Pulmonary artery endothelial cell (primary cell): ENCODE measurements around the gene NEDD4L. TPM values are rescaled to one million over a fixed set of nuclear protein-coding genes. Genes with fewer than 3 reads are reported as not detected.

Experiments
- DNase-seq: peaks from one replicate; pipeline ENCODE4 v3.0.0-alpha.2; 2011; ENCODE audit warnings: low read depth, low spot score
- total RNA-seq: library from RNA; depleted of rRNA; stranded (reverse); fragments of >200 nt; gene quantifications from 2 replicates; pipeline ENCODE4 v1.2.3, GENCODE V29; 2014

The NEDD4L gene
- total RNA-seq, 1 donor from 2014 or later: 5.6 TPM

DNA sequence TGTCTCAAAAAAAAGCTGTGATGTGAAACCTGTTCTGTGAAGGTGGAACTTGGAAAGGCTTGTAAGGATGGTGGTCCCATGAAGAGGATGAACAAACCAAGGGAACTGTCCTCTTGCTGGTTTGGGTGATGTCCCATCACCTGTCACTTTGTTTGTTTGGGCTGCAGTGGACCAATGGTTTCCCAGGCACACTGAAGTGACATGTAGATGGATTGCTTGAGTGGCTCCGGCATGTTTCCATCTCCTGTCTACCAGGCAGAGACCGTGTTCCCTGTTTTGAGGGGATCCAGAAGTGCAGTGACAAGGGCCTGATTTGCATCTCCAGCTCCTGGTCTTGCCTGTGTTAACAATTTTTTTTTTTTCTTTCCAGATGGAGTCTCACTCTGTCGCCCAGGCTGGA lies 8.9 kb downstream of the NEDD4L start:
- DNase-seq: no peak

DNA sequence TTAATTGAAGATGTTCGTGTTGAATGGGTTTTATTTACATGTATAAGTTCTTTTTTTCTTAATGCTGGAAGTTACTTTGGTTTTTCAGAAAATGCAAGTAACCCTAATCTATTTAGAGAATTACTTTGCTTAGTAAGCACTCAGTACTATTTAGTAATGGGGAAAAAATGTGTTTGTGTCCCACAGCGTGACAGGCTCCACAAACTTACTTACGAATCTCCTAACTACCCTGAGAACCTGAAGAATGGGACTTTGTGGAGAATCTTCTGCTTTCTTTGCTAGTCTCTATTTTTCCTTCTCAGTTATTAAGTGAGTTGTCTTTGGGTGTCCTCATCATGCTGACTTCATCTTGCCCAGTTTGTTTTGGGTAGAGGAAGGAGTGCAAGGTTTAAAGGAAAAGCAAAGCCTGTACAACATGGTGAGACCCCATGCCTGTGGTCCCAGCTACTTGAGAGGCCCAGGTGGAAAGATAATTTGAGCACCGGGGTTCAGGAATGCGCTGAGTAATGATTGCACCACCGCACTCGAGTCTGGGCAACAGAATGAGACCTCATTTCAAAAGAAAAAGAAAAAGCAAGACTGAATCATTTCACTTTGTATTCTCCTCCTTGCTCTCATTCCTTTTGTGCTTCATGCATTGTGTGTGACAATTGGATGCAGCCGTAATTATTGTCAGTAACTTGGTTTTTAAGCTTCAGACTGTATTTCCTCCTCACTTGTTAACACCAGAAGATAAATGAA lies 10.2 kb downstream of the NEDD4L start:
- no peak for DNase-seq

DNA sequence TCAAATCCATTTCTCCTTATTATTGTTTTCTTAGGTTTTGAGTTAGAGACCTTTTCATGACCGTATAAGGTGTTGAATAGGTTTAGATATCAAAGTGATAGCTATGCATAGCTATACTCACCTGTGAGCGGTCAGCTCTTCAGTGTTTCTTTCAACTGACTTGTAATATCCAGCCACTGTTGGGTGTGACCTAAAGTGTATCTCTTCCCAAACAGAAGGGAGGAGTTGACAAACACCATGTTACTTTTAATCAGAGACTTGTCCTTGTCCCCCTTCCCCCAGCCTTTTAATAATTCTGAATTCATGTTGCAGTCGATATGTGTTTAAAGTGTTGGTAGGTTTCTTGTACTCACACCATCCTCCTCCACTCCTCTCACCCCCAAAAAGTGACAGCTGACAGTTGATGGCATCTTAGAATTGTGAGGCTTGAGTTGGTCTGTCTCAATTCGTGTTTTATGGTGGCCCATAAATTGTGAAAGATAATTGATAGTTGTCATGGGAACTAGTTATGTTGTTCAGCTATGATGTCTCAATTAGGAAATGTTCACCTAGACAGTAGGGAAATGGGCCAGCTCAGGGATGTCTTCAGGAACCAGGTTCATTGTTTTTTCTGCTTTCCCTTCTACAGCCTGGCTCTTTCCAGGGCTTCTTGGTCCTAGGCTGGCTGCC lies 12.0 kb downstream of the NEDD4L start:
- DNase-seq: no peak

DNA sequence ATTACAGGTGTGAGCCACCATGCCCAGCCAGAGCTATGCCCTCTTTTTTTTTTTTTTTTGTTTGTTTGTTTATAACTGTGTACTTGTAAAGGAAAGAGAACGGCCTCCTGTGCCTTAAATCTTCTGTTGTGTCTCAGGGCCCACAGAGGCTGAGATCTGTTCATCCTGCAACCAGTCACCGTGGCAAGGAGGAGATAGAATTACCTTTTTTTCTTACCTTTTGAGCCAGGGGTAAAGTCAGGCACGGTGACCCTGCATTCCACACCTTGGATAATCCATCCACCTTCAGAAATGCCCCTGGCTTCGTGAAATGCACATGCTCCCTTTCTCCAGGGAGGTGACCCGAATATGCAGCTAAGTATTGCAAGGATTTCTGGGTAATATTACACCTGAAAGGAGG lies 12.8 kb downstream of the NEDD4L start:
- DNase-seq: no peak

DNA sequence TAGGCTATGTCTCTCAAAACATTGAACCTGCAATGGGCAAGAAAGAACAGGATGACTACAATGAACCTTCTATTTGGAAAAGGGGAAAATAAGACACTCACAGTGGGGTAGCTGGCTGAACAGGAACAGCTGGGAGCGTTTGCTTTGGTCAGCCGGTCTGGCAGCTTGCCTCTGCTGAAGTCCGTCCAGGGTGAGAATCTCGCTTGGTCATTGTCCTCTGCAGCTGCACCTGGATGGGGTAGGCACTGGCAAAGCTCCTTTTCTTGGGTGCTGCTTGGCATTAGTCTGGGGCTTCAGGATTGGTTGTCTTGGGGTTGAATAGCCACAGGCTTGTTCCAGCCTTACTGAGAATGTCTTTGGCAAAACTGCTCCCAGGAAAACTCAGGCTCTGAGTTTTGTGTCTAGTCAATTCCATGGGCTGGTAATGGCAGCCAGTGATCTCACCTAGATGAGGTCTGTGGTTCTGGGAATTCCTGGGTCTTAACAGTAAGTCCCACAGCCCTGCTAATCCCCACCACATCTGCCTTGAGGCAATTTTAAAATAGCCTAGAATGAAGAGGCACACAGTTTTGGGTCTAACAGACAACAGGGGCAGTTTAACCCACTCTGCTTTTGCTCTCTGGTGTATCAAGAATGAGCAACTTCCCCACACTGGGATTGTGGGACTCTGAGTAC lies 13.4 kb downstream of the NEDD4L start:
- DNase-seq: no peak

DNA sequence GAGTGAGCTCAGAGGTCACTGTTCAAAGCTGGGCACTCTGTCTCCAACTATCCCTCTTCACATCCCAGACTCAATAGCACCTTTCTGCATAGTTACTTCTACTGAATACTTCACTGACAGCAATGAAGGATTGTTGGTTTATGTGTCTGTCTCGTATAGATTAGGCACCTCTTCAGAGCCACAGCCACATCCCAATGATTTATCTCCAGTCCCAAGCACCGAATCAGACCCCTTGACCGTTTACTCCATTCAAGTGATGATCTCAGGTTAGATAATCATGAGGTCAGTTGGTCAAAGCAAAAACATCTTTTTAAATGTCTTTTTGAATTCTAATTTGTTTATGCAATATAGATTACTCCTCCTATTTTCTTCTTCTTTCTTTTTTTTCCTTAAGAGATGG lies 14.7 kb downstream of the NEDD4L start:
- DNase-seq: no peak

DNA sequence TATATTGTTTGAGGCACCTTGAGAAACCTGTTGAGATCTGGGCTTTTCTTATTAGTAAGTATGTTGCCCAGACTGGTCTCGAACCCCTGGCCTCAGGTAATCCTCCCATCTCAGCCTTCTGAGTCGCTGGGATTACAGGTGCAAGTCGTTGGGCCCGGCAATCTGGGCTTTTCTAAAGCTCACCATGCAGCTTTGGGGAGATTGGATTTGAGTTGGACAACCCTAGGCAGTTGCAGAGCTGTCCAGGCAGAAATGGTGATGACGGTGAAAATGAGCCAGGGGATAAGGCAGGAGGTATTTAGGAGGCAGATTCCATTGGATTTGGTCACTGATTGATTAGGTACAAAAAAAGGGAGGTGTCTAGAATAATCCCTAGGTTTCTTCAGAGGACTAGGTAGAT lies 16.2 kb downstream of the NEDD4L start:
- DNase-seq: no peak

DNA sequence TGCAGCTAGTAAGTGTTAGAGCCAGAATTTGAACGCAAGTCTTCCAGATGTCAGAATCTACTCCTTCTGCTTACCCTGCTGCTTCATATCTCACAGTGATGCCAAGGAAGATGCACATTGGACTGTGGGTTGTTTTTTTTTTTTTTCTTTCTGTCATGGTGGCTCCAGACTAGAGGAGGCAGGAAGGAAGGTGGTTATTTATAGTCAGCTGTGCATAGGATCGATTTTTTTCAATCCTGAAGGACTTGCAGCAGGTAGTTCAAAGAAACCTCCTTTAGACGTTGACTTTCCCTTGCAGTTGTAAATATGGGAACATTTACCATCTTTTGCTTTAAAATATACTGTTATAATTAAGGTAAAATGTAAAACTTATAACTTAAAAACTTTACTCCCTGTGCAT lies 17.3 kb downstream of the NEDD4L start:
- no peak for DNase-seq

DNA sequence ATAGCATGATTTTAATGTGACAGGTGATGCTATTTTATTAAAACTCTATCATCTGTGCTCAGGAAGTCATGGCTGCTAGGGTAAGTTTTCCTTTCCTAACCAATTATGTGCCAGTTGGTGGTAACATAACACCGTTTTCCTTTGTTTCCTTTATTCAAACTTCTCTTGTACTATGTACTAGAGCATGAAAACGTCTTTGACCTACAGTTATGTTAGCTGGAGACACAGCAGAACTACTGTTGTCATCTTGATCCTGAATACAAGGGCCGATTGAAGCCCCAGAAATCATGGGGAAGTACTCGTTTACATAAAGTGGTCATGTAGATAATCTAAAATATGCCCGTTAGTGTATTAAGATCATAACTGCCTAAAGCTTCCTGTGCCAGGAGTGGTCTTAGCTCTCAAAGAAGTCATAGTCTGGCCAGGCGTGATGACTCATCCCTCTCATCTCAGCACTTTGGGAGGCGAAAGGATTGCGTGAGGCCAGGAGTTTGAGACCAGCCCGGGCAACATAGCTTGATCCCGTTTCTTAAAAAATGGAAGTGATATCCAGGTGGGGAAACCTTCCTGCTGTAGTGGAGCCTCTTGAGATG lies 20.5 kb downstream of the NEDD4L start:
- no peak for DNase-seq

DNA sequence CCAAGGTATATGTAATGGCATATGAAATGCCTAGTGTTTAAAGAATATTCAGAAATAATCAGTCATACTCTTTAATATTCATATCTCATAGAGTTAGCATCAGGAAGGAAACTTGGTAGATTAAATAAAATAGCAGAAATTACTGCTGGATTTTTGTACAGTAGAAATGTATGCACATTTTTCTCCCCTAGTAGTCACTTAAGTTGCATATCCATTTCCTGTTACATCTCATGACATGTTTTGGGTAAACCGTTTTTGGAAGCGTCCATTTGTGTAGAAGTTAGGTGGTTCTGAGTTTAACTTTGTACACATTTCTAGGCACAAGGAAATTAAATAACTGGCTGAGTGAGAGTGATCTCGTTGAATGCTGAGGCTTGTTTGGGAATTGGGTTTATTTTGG lies 21.9 kb downstream of the NEDD4L start:
- no peak for DNase-seq

DNA sequence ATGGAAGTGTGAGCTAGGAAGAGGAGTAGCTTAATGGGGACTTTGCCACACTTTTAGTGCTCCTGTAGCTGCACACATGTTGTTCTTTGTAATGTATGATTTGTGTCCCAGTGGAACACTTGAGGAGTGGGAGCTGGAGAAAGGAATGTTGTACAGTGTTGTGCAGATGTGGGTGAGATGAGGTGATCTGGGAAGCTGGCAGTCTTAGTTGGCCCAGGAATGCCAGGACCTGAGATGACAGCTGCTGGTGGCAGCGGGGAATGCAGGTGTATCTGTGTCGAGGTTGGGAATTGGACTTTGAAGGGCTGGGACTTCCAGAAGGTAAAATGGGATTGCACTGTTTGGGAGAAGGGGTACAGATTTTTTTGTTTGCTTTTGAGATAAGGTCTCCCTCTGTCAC lies 23.6 kb downstream of the NEDD4L start:
- no peak for DNase-seq

DNA sequence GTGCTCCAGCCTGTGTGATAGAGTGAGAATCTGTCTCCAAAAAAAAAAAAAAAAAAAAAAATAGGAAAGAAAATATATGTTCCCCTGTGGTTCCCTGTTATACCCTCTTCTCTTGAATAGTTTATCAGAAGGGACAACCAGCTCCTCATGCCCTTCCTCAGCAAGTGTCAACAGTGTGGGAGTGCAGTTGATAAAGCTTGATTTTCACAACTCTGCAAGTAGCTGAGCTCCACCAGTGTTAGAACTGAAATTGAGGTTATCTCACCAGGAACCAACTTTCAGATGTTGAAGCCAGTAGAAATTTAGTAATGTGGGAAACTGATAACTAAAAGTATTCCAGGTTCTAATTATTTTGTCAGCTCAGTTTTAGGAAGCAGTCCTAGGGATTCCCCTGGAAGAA lies 25.1 kb downstream of the NEDD4L start:
- no peak for DNase-seq

DNA sequence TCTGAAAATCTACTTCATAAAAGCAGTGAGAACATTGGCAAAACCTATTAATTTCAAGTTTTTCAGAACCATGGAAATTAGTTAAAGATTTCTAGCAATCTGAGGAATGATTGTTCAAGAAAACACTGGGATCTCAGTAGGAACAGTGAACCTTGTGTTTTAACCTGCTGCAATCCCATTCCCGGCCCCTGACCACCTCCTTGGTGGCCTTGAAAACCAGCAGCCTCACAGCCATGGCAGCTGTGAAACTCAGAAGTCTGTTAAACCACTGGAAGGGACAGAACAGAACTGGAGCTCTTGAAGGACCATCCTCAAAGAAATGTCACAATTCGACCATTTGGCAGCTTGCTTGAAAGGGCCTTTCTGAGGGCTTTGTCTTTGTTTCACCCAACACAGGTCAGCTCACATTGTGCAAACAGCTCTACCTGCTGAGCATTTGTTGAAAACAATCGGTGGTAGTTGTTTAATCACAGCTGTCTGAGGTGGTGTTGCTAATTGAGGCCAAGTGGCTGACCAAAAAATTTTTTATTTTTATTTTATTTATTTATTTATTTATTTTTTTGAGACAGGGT lies 25.8 kb downstream of the NEDD4L start:
- DNase-seq: no peak

DNA sequence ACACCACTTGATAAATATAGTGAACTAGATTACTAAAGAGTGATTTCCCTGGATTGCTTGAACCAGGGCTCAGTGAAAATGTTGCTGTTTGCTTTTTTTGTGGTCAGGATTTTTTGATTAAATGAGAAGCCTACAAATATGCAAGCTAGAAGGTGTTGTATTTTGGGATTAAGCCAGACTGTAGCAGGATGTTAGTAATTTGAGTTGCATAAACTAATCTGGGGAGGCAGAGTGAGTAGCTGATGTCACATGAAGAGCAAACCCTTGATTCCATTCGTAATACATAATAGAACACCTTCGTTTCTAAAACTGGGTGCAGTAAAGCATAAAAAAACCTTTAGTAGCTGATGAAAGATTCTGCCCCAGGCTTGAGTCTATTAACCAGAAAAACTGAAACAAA lies 32.0 kb downstream of the NEDD4L start:
- no peak for DNase-seq

DNA sequence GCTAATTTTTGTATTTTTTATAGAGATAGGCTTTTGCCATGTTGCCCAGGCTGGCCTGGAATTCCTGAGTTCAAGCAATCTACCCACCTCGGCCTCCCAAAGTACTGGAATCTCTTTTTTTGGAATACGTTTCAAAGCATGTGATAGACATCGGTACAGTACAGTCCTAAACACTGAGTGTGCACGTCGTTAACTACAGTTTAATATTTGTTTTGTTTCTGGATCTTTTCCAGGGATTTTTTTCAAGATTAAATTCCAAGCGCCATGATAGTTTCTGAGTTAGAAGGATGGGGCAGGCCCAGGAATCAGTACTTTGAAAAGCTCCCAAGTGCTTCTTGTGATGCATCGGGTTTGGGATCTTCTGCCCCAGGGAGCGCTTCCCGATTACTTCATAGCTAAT lies 33.3 kb downstream of the NEDD4L start:
- no peak for DNase-seq

DNA sequence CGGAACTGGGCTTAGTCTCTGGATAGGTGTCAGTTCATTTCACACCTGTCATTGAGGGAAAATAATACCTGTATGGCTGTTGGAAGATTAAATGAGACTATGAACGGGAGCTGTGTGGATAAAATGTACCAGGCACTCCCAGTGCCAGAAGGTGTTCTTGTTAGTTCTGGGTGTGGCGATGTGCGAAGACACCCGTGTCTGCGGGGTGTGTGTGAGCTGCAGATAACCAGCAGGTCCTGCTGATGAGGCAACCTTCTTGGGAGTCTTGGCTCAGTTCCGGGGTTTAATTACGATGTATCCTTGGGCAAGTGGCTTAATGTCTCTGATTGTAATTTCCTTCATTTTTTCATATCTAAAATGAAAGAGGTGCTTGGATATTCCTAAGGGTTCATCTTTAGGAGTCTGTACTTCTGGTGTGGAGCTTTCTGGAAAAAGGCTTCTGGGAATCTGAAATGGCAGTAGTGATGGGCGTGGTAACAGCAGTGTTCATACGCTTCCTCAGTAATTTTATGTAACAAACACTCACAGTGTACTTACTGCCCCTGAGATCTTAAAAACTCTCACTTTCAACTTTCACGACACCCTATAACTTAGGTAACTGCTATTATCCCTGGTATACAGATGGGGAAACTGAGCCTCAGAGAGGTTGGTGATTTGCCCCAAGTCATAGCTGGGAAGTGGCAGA lies 35.0 kb downstream of the NEDD4L start:
- no peak for DNase-seq

DNA sequence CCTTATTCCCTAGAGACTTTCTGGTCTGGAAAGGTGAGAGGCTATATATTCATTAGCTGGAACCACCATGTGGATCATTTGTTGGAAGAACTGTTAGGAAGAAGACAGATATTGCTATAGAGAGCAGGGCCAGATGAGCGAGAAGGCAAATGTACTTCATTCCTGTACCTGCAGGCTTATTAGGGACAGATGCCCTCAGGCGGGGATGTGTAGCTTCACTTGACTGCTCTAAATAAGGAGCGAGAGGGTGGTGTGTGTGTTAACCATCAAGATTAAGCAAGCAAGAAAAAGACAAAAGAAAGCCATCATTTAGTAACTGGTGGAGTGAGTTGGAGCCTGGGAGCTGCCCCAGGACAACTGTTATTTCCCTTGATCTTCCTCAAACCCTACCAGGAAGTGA lies 36.4 kb downstream of the NEDD4L start:
- DNase-seq: no peak

DNA sequence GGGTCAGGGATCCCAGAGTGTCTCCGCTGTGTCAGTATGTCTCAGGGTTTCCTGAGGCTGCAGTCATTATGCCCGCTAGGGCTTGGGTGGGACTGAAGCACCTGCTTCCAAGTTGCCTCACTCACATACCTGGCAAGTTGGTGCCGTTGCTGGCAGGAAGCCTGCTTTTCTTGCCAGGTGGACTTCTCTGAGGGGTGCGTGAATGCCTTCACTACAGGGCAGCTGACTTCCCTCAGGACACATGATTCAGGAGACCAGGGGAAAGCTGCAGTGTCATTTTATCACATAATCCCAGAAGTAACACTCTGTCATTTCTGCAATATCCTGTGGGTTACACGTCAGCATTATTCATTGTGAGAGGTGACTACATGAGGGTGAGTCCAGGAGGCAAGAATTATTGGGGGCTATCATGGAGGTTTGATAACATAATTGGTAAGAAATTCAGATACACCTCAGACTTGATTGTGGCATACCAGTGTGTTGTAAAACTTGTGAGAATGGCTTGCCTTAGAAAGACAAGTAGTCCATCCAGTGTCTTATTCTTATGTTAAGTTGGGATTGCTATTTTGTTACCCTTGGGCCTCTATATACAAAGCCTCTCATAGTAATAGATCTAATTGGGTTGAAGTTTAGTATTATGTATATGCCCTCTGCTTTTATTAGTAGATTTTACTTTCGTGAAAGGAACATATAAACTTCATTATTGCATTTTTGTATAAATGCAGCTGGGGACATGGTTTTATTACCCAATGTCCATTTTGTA lies 44.1 kb downstream of the NEDD4L start:
- DNase-seq: no peak

DNA sequence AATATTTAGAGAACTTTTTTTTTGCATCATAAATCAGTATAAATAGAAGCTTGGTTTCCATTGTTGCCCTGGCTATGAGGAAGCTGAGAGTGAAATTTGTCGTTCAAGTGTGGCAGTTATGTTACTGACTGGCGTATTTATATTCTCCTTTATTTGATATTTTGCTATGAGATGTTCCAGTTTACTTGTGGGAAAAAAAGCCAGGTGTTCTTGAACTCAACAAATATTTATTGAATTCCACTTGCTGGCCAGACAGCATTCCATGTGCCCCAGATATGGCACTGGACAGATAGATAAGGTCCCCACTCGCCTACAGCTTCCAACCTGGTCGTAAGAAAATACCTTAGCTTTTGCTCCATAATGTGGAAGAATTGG lies 44.7 kb downstream of the NEDD4L start:
- no peak for DNase-seq

DNA sequence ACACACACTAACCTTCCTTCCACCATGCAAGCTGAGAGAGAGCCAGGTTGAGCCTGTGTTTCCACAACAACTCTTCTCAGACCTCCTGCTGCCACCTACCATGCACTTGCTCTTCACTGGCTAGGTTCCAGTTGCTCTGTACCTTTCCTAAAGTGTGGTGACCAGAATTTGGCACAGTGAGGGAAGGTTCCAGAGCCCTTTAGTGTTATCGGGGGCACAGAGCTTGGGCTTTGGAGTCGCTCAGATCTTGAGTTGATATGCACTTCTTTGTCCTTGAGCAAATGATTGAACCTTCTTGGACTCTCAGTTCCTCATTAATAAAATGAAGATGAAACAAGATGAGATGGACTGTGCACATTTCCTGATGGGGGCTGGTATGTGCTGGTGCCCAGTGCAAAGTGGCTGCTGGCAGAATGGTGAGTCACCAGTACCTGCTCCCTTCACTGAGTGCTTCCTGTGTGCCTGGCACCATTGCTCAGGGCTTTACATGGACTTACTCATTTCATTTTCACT lies 47.1 kb downstream of the NEDD4L start:
- DNase-seq: no peak
